ENCODE measurements around the gene LRRC26.

Gene LRRC26

GRCh38 chr9:137205126-137206069 is 35.5 kb upstream of the LRRC26 start, which contains the start of the genes NDOR1 and TMEM203:
Gene NDOR1 (plus strand): TSS chr9:137205700. CDS start chr9:137205778, 78 bp downstream.
Gene TMEM203 (minus strand): TSS chr9:137205648. CDS start chr9:137205414, 234 bp downstream.
- peak; percentile 80 for DNase-seq (ENCODE audit: low read depth)
- H3K4me3 ChIP-seq (ENCODE audit: low read depth, low read length): peak within 1 kb of the TSS; percentile 94
- TF ChIP-seq CTCF (conservative IDR thresholded peaks at IDR 0.05; ENCODE audit: low read depth, low read length): no peak

- TF ChIP-seq CTCF (conservative IDR thresholded peaks at IDR 0.05; ENCODE audit: low read depth, low read length): no peak
- peak overlapping the region; percentile 94 for H3K4me3 ChIP-seq (ENCODE audit: low read depth, low read length)
- DNase-seq (ENCODE audit: low read depth): no peak
These were observed 34.9 kb upstream of the LRRC26 start for GRCh38 chr9:137204731-137205125.

- no peak overlapping the region for H3K4me3 ChIP-seq (ENCODE audit: low read depth, low read length)
- TF ChIP-seq CTCF (conservative IDR thresholded peaks at IDR 0.05; ENCODE audit: low read depth, low read length): no peak
- DNase-seq (ENCODE audit: low read depth): no peak
These were observed 33.1 kb upstream of the LRRC26 start for GRCh38 chr9:137202966-137203365.

GRCh38 chr9:137201205-137201868 is 31.5 kb upstream of the LRRC26 start:
- peak overlapping the region; percentile 84 for H3K4me3 ChIP-seq (ENCODE audit: low read depth, low read length)
- TF ChIP-seq CTCF (conservative IDR thresholded peaks at IDR 0.05; ENCODE audit: low read depth, low read length): no peak
- DNase-seq (ENCODE audit: low read depth): no peak

GRCh38 chr9:137200311-137201204 is 30.7 kb upstream of the LRRC26 start, which contains the start of gene TPRN:
Gene TPRN (minus strand): TSS chr9:137200741. CDS start chr9:137200711, 30 bp downstream.
- no peak for TF ChIP-seq CTCF (conservative IDR thresholded peaks at IDR 0.05; ENCODE audit: low read depth, low read length)
- DNase-seq (ENCODE audit: low read depth): peak; percentile 99
- H3K4me3 ChIP-seq (ENCODE audit: low read depth, low read length): peak within 1 kb of the TSS; percentile 84

GRCh38 chr9:137199411-137200121 is 29.7 kb upstream of the LRRC26 start:
- TF ChIP-seq CTCF (conservative IDR thresholded peaks at IDR 0.05; ENCODE audit: low read depth, low read length): no peak
- H3K4me3 ChIP-seq (ENCODE audit: low read depth, low read length): peak overlapping the region; percentile 57
- peak; percentile 54 for DNase-seq (ENCODE audit: low read depth)

All from choroid plexus epithelial cell (primary cell).